HG02852 (cell line): ENCODE measurements around the gene SCN8A.

Experiments
- ATAC-seq: cut with Tn5 transposase; IDR thresholded peaks from one replicate; pipeline ENCODE4 v1.9.1; 2021; ENCODE audit warnings: mild to moderate bottlenecking, moderate library complexity; ENCODE audit not compliant: unreplicated experiment

Gene SCN8A

DNA sequence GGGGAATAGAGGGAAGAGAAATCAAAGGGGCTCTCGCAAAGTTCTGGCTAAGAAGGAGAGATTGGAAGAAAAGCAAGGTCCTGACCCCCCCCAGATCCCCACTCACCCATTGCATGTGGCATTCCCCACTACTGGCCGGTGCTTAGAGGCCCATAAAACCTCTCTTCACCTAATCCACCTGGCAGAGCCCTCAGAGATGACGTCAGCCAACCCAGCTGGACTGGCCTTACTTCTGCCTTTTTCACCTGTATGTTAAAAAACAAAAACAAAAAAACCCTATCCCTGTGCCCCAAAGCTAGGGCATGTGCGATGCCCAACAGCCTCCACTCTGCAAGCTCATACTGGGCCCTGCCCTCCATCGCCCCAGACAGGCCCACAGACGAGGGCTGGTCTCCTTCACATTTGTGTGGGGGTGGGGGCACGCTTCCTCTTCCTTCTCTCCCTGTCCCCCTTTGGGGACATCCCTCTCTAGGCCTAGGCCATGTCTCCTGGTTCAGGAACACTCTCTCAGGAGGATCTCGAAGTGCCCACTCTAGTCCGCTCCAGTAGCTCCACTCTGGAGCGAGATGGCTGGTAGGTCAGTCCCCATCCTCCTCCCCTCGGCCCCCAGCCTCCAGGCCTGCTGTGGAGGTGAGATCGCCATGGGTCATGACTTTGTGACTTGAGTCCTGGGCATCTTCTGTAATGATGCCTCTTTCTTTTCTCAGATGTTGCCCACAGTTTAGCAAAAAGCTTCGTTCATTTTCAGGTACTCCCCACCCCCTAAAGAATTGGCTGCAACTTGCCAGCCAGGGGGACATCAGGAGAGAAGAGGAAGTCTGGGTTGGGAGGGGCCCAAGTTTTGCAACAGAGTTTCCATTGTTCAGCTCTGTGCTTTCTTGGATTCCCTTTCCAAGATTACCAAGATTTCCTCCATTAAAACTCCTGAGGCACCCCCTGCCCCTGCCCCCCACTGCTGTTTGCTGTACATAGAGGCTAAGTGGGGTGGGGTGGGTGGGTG lies 220.5 kb downstream of the SCN8A start:
- no peak for ATAC-seq

GRCh38 chr12:51812871-51813270 lies 221.8 kb downstream of the SCN8A start:
- ATAC-seq = no peak

GRCh38 chr12:51813931-51814310 lies 222.9 kb downstream of the SCN8A start:
- ATAC-seq = no peak

DNA sequence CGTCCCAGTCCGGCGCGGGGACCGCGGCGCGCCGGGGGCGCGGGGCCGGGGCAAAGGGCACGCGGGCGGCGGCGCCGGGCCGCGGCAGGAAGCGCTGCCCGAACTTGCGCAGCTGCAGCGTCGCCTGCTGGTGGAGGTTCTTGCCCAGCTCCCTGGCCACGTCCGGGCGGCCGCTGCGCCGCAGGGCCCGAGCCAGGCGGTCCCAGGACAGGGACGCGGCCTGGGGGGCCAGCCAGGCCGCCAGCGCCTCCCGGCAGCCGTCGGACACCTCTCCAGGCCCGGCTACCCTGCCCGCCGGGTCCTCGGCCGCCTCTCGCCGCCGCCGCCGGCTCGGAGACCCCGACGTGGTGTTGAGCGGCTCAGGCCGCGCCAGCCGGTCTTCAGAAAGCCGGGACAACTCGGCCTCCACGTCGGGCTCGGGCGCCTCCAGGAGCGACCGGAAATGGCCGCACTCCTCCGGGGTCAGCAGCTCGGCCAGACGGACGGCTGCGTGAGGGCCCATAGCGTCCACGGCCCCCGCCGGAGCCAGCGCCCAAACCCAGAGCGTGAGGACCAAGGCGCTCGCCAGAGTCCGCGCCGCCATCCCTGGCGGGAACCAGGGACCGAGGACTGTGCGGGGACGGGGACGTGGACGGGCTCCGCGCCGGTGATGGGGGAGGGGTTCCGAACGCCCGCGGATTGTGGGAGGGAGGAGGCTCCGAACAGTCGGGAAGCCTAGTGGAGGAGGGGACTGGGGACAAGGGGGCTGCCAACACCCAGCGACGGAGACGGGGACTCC lies 223.5 kb downstream of the SCN8A start:
- ATAC-seq = no peak

- no peak for ATAC-seq
These were observed 224.5 kb downstream of the SCN8A start for GRCh38 chr12:51815571-51815970.

DNA sequence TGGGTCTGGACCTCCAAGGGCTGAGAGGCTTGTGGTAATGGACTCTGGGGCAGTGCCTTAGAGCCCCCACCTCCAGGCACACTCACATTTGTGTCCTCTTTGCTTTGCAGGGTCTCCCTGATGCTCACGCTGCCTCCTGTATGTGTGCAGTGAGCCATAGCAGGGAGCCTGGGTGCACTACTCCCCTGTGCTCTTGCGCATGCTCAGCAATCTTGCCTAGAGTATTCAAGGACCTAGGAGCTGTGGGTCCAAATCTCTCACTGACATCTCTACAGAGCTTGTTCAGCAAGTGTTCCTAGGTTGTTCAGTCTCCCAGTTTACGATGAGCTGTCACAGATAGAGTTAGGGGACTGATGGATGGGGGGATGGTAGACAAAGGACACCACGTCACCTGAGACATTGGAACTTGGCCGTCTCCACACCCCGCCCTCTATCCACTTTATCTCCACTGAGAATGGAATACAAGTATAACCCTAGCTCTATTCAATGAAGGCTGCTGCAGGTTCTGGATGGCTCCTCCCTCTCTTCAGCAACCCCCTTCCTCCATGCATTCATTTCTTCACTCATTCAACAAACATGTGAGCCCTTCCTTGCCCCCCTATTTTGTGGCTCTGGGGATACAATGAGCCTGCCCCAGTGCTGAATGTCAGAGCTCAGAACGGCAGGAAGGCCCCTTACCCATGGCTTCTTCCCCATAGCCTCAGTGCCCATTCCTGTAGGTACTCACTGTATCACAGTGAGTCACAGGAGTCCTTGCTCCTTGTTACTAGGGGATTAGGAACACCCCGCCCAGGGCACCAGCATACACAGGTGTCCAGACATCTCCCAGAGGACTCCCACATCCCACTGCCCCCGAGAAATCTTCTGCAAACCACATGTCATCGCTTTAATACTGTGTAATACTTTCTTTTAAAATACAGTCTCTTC lies 226.3 kb downstream of the SCN8A start:
- no peak for ATAC-seq

- ATAC-seq = no peak
These were observed 227.1 kb downstream of the SCN8A start for GRCh38 chr12:51818086-51818485.

- ATAC-seq = no peak
These were observed 227.7 kb downstream of the SCN8A start for GRCh38 chr12:51818566-51819300.

DNA sequence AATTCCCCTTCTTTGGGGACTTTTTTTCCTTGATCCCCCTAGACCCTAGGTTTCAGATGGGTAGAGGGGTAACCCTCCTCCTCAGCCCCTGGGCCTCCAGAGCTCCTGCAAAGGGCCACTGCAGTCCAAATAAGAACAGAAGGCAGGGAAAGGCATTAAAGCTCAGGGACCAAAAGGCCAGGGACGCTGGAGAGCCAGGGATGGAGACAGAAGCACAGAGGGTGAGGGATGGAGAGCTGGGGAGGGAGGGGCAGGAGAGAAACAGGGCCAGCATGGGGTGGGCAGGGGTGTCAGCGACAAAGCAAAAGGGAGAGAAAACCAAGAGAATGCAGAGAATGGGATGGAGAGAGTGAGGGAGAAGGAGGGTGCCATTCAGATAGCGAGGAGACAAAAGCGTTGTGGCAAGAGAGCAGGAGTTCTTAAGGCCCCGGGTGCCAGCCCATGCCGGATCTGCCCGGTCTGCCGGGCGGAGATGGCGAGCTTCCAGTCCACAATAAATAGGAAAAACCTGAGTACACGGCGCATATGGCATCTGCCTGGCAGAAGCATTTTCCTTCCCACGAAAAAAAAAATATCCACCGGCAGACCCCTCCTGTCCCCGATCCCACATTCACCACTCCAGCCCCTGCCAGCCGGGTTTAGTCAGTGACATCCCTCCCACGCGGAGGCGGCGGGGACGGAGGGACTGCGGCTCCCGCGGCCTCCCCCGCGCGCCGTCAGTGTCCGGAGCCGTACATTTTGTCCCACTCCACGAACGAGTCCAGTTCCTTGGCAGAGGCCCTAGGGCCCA lies 228.9 kb downstream of the SCN8A start:
- ATAC-seq = no peak

GRCh38 chr12:51820526-51821439 lies 229.8 kb downstream of the SCN8A start:
- no peak for ATAC-seq

DNA sequence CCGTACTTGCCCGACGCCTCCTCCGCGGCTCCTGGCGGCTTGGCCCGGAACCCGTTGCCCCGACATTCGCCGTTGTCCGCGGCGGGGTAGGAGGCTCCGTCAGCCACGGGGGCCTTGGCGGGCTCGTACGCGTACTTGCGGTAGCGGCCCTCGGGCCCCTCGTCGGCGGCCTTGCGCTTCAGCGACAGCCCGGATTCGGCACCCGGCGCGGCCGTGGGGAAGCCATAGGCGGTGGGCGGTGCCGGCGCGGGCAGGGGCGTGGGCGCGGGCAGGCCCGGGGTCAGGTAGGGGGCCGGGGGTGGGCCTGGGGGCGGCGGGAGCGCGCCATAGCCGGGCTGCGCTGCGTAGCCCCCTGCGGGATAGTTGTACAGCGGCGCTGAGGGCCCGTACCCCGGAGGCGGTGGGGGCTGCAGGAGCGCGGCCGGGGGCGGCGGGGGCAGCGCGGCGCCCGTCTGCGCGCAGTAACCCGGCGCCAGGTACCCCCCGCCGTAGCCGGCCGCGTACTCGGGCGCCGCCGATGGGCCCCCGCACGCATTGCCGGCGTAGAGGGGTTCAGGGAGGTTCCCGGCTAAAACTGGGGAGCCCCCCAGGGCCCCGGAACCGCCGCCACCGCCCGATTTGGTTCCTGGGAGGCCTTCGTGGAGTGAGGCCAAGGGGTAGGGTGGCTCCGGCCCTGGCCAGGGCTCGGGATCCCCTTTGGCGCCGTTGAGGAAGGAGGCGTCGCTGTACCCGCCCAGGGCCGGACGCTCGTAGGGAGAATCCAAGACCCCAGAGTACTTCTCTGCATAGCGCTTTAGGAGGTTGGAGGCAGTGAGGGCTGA lies 230.6 kb downstream of the SCN8A start:
- ATAC-seq = no peak

GRCh38 chr12:51822261-51822616 lies 231.2 kb downstream of the SCN8A start:
- no peak for ATAC-seq

DNA sequence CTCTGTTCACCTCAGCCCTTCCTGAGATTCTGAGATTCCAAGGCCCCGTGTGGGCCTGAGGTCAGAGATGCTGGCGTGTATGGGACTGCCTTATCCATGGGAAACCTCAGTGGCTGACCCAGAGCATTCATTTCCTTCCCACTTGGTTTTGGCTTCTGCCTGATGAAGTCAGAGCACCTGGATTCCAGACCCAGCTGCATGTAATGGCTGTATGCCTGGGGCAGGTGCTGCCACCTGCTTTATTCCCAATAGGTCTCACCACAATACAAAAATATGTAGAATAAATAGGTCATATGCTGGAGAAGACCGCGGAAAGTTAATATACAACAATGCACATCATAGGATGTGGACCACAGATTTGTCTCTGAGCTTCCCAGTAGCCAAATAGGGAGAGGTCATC lies 231.9 kb downstream of the SCN8A start:
- no peak for ATAC-seq

GRCh38 chr12:51823875-51824565 lies 233.0 kb downstream of the SCN8A start:
- ATAC-seq = no peak

DNA sequence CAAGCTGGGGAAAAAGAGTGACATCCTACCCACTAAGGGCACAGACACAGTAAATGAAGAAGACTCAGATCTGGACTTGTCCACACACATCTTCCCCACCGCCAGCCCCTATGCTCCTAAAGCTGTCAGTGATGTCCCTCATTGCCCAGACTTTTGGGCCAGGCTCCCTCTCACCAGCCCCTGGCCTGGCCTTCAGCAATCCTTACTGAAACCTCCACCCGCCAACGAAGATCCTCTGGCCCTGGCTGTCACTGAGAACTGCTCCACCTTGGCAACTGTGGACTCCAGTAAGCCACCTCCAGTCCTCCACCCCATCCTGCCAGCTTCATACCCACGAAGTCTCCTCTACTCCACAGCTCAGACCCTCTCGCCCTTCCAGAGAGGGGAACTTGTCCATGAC lies 234.2 kb downstream of the SCN8A start:
- ATAC-seq = no peak

- ATAC-seq = no peak
These were observed 235.8 kb downstream of the SCN8A start for GRCh38 chr12:51826881-51827280.
